WTC11 (cell line): ENCODE results near the gene ELOVL5. TPM values are rescaled to one million over a fixed set of nuclear protein-coding genes. Genes with fewer than 3 reads are reported as not detected.
A peak's percentile ranks its signal among the peaks of the same experiment; 100 is the strongest.

Source experiments
- ATAC-seq: fragments of 200-7000 bp; cut with Tn5 transposase; 2 replicates; pipeline ENCODE4 v1.10.0; 2021; ENCODE audit warnings: mild to moderate bottlenecking, moderate library complexity
- CTCF ChIA-PET: fragments of 300-600 bp; sonication (Branson Sonifier 250); formaldehyde crosslinking; loops from one replicate; lab custom pipeline; 2021; ENCODE audit warnings: antibody characterized with exemption; lab: Charles Lee
- POLR2A ChIA-PET: fragments of 350-600 bp; sonication (Branson Sonifier 250); formaldehyde crosslinking; loops from one replicate; lab custom pipeline; 2021; ENCODE audit warnings: antibody characterized with exemption; lab: Charles Lee
- DNase-seq: peaks from one replicate; pipeline ENCODE4 v3.0.0; 2021; ENCODE audit warnings: low spot score
- H3K27ac Mint-ChIP-seq: 2 replicates; pipeline ENCODE4 v1.8.0; 2021; ENCODE audit warnings: mixed read lengths
- H3K27me3 Mint-ChIP-seq: 2 replicates; pipeline ENCODE4 v1.8.0; 2021; ENCODE audit warnings: low read depth, mild to moderate bottlenecking, moderate library complexity, mixed read lengths
- H3K36me3 Mint-ChIP-seq: 2 replicates; pipeline ENCODE4 v1.8.0; 2021; ENCODE audit warnings: mixed read lengths
- H3K4me1 Mint-ChIP-seq: 2 replicates; pipeline ENCODE4 v1.8.0; 2022; ENCODE audit warnings: mixed read lengths
- H3K4me3 Mint-ChIP-seq: 2 replicates; pipeline ENCODE4 v1.8.0; 2021; ENCODE audit warnings: mild to moderate bottlenecking, moderate library complexity, mixed read lengths
- H3K9me3 Mint-ChIP-seq: 2 replicates; pipeline ENCODE4 v1.8.0; 2021; ENCODE audit warnings: mixed read lengths
- AFF4 ChIP-seq: sonication (generic); formaldehyde crosslinking; IDR thresholded peaks from 2 replicates; pipeline ENCODE4 v1.8.1; 2023; ENCODE audit warnings: mild to moderate bottlenecking, missing genetic modification reagents, borderline replicate concordance
- ATF1 ChIP-seq: sonication (generic); formaldehyde crosslinking; IDR thresholded peaks from 2 replicates; pipeline ENCODE4 v1.8.1; 2023; ENCODE audit warnings: mild to moderate bottlenecking, moderate library complexity, missing genetic modification reagents
- ELF4 ChIP-seq: sonication (generic); formaldehyde crosslinking; IDR thresholded peaks from 2 replicates; pipeline ENCODE4 v1.8.1; 2022; ENCODE audit warnings: low read depth, mild to moderate bottlenecking, moderate library complexity, missing genetic modification reagents
- GABPB1 ChIP-seq: sonication (generic); formaldehyde crosslinking; IDR thresholded peaks from 2 replicates; pipeline ENCODE4 v1.8.1; 2023; ENCODE audit warnings: mild to moderate bottlenecking, missing genetic modification reagents
- GRHL2 ChIP-seq: fragments of 250-450 bp; sonication (Bioruptor Pico); IDR thresholded peaks from 2 replicates; pipeline ENCODE4 v1.8.0; 2022; ENCODE audit warnings: mild to moderate bottlenecking, moderate library complexity; ENCODE audit not compliant: insufficient replicate concordance, severe bottlenecking
- KAT7 ChIP-seq: sonication (generic); formaldehyde crosslinking; IDR thresholded peaks from 2 replicates; pipeline ENCODE4 v1.8.1; 2023; ENCODE audit warnings: missing genetic modification reagents, mild to moderate bottlenecking, borderline replicate concordance
- MLX ChIP-seq: sonication (generic); formaldehyde crosslinking; IDR thresholded peaks from 2 replicates; pipeline ENCODE4 v1.8.1; 2023; ENCODE audit warnings: mild to moderate bottlenecking, missing genetic modification reagents, moderate library complexity
- MYBL2 ChIP-seq: sonication (generic); formaldehyde crosslinking; IDR thresholded peaks from 2 replicates; pipeline ENCODE4 v1.8.1; 2023; ENCODE audit warnings: mild to moderate bottlenecking, moderate library complexity, missing genetic modification reagents
- NR2C2 ChIP-seq: sonication (generic); formaldehyde crosslinking; IDR thresholded peaks from 2 replicates; pipeline ENCODE4 v1.8.0; 2022; ENCODE audit warnings: mild to moderate bottlenecking, missing genetic modification reagents
- NR3C1 ChIP-seq: sonication (generic); formaldehyde crosslinking; conservative IDR thresholded peaks from 2 replicates; pipeline ENCODE4 v1.8.1; 2023; ENCODE audit warnings: low read depth, mild to moderate bottlenecking, missing genetic modification reagents
- ZBTB21 ChIP-seq: sonication (generic); formaldehyde crosslinking; IDR thresholded peaks from 2 replicates; pipeline ENCODE4 v1.8.1; 2023; ENCODE audit warnings: mild to moderate bottlenecking, missing genetic modification reagents, borderline replicate concordance
- ZBTB43 ChIP-seq: sonication (generic); formaldehyde crosslinking; IDR thresholded peaks from 2 replicates; pipeline ENCODE4 v1.8.1; 2023; ENCODE audit warnings: mild to moderate bottlenecking, missing genetic modification reagents
- ZNF263 ChIP-seq: sonication (generic); formaldehyde crosslinking; IDR thresholded peaks from 2 replicates; pipeline ENCODE4 v1.8.1; 2022; ENCODE audit warnings: low read depth, mild to moderate bottlenecking, moderate library complexity, missing genetic modification reagents
- ZNF425 ChIP-seq: fragments of 250-450 bp; sonication (Bioruptor Pico); conservative IDR thresholded peaks from 2 replicates; pipeline ENCODE4 v1.9.0; 2021; ENCODE audit warnings: mild to moderate bottlenecking
- ZNF532 ChIP-seq: fragments of 250-450 bp; sonication (Bioruptor Pico); IDR thresholded peaks from 2 replicates; pipeline ENCODE4 v1.9.0; 2021; ENCODE audit warnings: mild to moderate bottlenecking, borderline replicate concordance
- total RNA-seq: library from RNA; stranded (reverse); gene quantifications from 3 replicates; pipeline ENCODE4 v1.2.3, GENCODE V29; 2021

ELOVL5 gene
- total RNA-seq, 1 experiment from 2014 or later, result 122 TPM

- TF ChIP-seq KAT7 (CRISPR knock-in tag), result no peak
- TF ChIP-seq MYBL2 (CRISPR knock-in tag), result no peak
- TF ChIP-seq ZBTB21 (CRISPR knock-in tag), result no peak
Observed at GRCh38 chr6:53360093-53360912, 11.6 kb upstream of the ELOVL5 start (continued).

- H3K9me3 Mint-ChIP-seq, result peaks cover 20% of the 10 kb centered on the region
- ChIA-PET CTCF (interaction anchor here (0.6 to 1.4 kb wide), 7 partner anchors 12 to 170 kb away, joined by 3 to 6 read pairs (median 3); partner anchors contain the start of gene ELOVL5), POLR2A (interaction anchor here (0.6 to 1.4 kb wide), 3 partner anchors 12 to 69 kb away, joined by 3 to 11 read pairs (median 3); partner anchors contain the start of gene ELOVL5)
- no peak for DNase-seq
- H3K36me3 Mint-ChIP-seq, result peaks cover 11% of the 10 kb centered on the region; the same call in 1 of the 2 replicates
- peaks cover 17% of the 10 kb centered on the region for H3K27me3 Mint-ChIP-seq
- peaks cover 31% of the 10 kb centered on the region for H3K4me1 Mint-ChIP-seq
- peak overlapping the region; percentile 98 for H3K27ac Mint-ChIP-seq
- peak overlapping the region; percentile 81 for H3K4me3 Mint-ChIP-seq
- ATAC-seq, result no peak; the same call in 1 of the 2 replicates
- no peak for TF ChIP-seq NR2C2 (CRISPR knock-in tag)
- no peak for TF ChIP-seq MYBL2 (CRISPR knock-in tag)
- TF ChIP-seq, all 79 proteins: peak for 0
Observed at GRCh38 chr6:53359843-53360092, 11.0 kb upstream of the ELOVL5 start.

- H3K4me1 Mint-ChIP-seq, result peaks cover 31% of the 10 kb centered on the region
- peaks cover 9% of the 10 kb centered on the region; the same call in 1 of the 2 replicates for H3K36me3 Mint-ChIP-seq
- H3K4me3 Mint-ChIP-seq, result peak overlapping the region; percentile 81
- DNase-seq (peak; percentile 96), ATAC-seq (peak; percentile 94)
- POLR2A ChIA-PET, result interaction anchor here (0.6 to 1.4 kb wide), 3 partner anchors 11 to 70 kb away, joined by 3 to 11 read pairs (median 3); partner anchors contain the start of gene ELOVL5
- CTCF ChIA-PET, result interaction anchor here (0.6 to 1.4 kb wide), 7 partner anchors 11 to 170 kb away, joined by 3 to 6 read pairs (median 3); partner anchors contain the start of gene ELOVL5
- peak overlapping the region; percentile 98 for H3K27ac Mint-ChIP-seq
- peaks cover 18% of the 10 kb centered on the region for H3K9me3 Mint-ChIP-seq
- H3K27me3 Mint-ChIP-seq, result peaks cover 17% of the 10 kb centered on the region
- TF ChIP-seq NR3C1 (CRISPR knock-in tag) (no peak), ELF4 (CRISPR knock-in tag) (no peak), ATF1 (CRISPR knock-in tag) (no peak), ZNF532 (CRISPR knock-in tag) (no peak), AFF4 (CRISPR knock-in tag) (no peak), ZBTB43 (CRISPR knock-in tag) (no peak), MLX (CRISPR knock-in tag) (no peak), KAT7 (CRISPR knock-in tag) (0 out of 2 replicates have a peak, but pooled peaks have one; percentile 62), GRHL2 (no peak), GABPB1 (CRISPR knock-in tag) (peak; percentile 42; the same call in 1 of the 2 replicates), ZNF425 (CRISPR knock-in tag) (no peak), ZNF263 (no peak)
Observed at GRCh38 chr6:53359095-53359842, 10.5 kb upstream of the ELOVL5 start.
